HepG2 (cell line): Measurements from ENCODE around the gene MSI2. TPM values are rescaled to one million over a fixed set of nuclear protein-coding genes. Genes with fewer than 3 reads are reported as not detected.

Experiments used
- ATAC-seq: fragments of 200-7000 bp; cut with Tn5 transposase; 3 replicates; pipeline ENCODE4 v1.9.1; 2020; ENCODE audit warnings: mild to moderate bottlenecking, moderate library complexity
- BruUV-seq: library from RNA; stranded (reverse); fragments of 400-500 nt; replicated peaks from 2 replicates; lab custom pipeline; 2021; lab: Mats Ljungman, UMichigan
- CTCF ChIA-PET: fragments of 300-600 bp; formaldehyde crosslinking; extraction: SDS; loops from one replicate; lab custom pipeline; 2021; ENCODE audit warnings: low total read pairs, inconsistent platforms, low intra/inter-chr PET ratio; lab: Yijun Ruan, JAX
- POLR2A ChIA-PET: fragments of 350-600 bp; sonication (Branson Sonifier 250); formaldehyde crosslinking; loops from one replicate; lab custom pipeline; 2020; ENCODE audit warnings: antibody characterized with exemption, inconsistent platforms; lab: Yijun Ruan, JAX
- DNase-seq: peaks from one replicate; pipeline ENCODE4 v3.0.0-alpha.2; 2015; ENCODE audit warnings: low spot score
- FAIRE-seq: peaks from 3 replicates; lab custom pipeline; 2011; peaks lifted over from hg19 to GRCh38; lab: Jason Lieb, UNC
- H2AFZ ChIP-seq: one replicate; pipeline ENCODE4 v1.6.1; 2011; ENCODE audit warnings: low read length, inconsistent platforms
- H3K27ac ChIP-seq: fragments of 300-600 bp; 3 replicates; pipeline ENCODE4 v1.8.0; 2011; ENCODE audit warnings: mixed run types, mild to moderate bottlenecking, mixed read lengths, low read length, inconsistent platforms; ENCODE audit not compliant: insufficient read depth; ENCODE audit errors: extremely low read length
- H3K27me3 ChIP-seq, 2 experiments: fragments of 200-600 bp in 1 of 2; 2 replicates in 1 of 2; 3 replicates in 1 of 2; pipeline versions ENCODE4 v1.6.0 to v1.8.0; 2011; ENCODE audit warnings: low read length in 2 of 2, mild to moderate bottlenecking in 2 of 2, moderate library complexity in 2 of 2, inconsistent platforms in 1 of 2; ENCODE audit not compliant: insufficient read depth in 2 of 2, control insufficient read depth in 1 of 2
- H3K36me3 ChIP-seq, 2 experiments: fragments of 200-600 bp in 1 of 2; replicated peaks in 1 of 2; 2 replicates in 1 of 2; 3 replicates in 1 of 2; pipeline versions ENCODE4 v1.5.1 to v1.8.0; 2011; ENCODE audit warnings: low read length in 2 of 2, inconsistent platforms in 1 of 2; ENCODE audit not compliant: insufficient read depth in 2 of 2, control insufficient read depth in 1 of 2
- H3K4me1 ChIP-seq: 2 replicates; pipeline ENCODE4 v1.5.1; 2012; ENCODE audit warnings: low read length, inconsistent platforms; ENCODE audit not compliant: insufficient read depth
- H3K4me2 ChIP-seq: 2 replicates; pipeline ENCODE4 v1.6.0; 2011; ENCODE audit warnings: low read depth, low read length, inconsistent platforms
- H3K4me3 ChIP-seq, 3 experiments: fragments of 200-600 bp in 1 of 3; sonication (generic), shearing (Covaris generic) in 1 of 3; replicated peaks in 1 of 3; 2 replicates each; pipeline ENCODE4 v1.5.1; 2011 to 2016; ENCODE audit warnings: low read length in 3 of 3, inconsistent platforms in 2 of 3, low read depth in 2 of 3, mild to moderate bottlenecking in 2 of 3, control low read depth in 1 of 3, mixed read lengths in 1 of 3; ENCODE audit not compliant: insufficient read depth in 1 of 3
- H3K79me2 ChIP-seq: one replicate; pipeline ENCODE4 v1.6.1; 2011; ENCODE audit warnings: low read length, inconsistent platforms; ENCODE audit not compliant: insufficient read depth
- H3K9ac ChIP-seq: 2 replicates; pipeline ENCODE4 v1.6.0; 2011; ENCODE audit warnings: mild to moderate bottlenecking, low read depth, low read length, inconsistent platforms; ENCODE audit not compliant: insufficient read depth
- H3K9me3 ChIP-seq: 2 replicates; pipeline ENCODE4 v1.5.1; 2012; ENCODE audit warnings: mild to moderate bottlenecking, low read length
- H4K20me1 ChIP-seq: 2 replicates; pipeline ENCODE4 v1.6.0; 2011; ENCODE audit warnings: inconsistent platforms, mild to moderate bottlenecking, low read length, moderate library complexity; ENCODE audit not compliant: insufficient read depth
- CBFB ChIP-seq: sonication (generic); formaldehyde crosslinking; IDR thresholded peaks from 2 replicates; pipeline ENCODE4 v1.4.0; 2020; ENCODE audit warnings: missing genetic modification reagents
- LCORL ChIP-seq, 2 experiments: fragments of 450-650 bp in 1 of 2; sonication (generic) in 1 of 2; formaldehyde crosslinking in 1 of 2; IDR thresholded peaks; 2 replicates each; pipeline versions ENCODE4 v1.5.0 to v1.6.1; 2017 to 2020; ENCODE audit warnings: antibody characterized with exemption in 1 of 2, missing genetic modification reagents in 1 of 2
- NRL ChIP-seq: sonication (generic); formaldehyde crosslinking; IDR thresholded peaks from 2 replicates; pipeline ENCODE4 v1.5.0; 2020; ENCODE audit warnings: missing genetic modification reagents, mild to moderate bottlenecking, moderate library complexity, borderline replicate concordance
- REXO4 ChIP-seq: sonication (generic); formaldehyde crosslinking; IDR thresholded peaks from 2 replicates; pipeline ENCODE4 v1.8.0; 2022; ENCODE audit warnings: missing genetic modification reagents, mild to moderate bottlenecking, borderline replicate concordance
- RFX3 ChIP-seq: IDR thresholded peaks from 2 replicates; pipeline ENCODE4 v1.6.1; 2016; ENCODE audit warnings: missing biosample characterization, missing genetic modification reagents
- SALL2 ChIP-seq: sonication (generic); formaldehyde crosslinking; IDR thresholded peaks from 2 replicates; pipeline ENCODE4 v1.8.1; 2023; ENCODE audit warnings: mild to moderate bottlenecking, missing genetic modification reagents, inconsistent platforms
- YEATS2 ChIP-seq: sonication (generic); formaldehyde crosslinking; IDR thresholded peaks from 2 replicates; pipeline ENCODE4 v1.4.0; 2020; ENCODE audit warnings: missing genetic modification reagents, borderline replicate concordance
- ZNF318 ChIP-seq: sonication (generic); formaldehyde crosslinking; IDR thresholded peaks from 2 replicates; pipeline ENCODE4 v1.4.0; 2020; ENCODE audit warnings: mild to moderate bottlenecking, missing genetic modification reagents
- ZNF547 ChIP-seq: sonication (generic); formaldehyde crosslinking; IDR thresholded peaks from 2 replicates; pipeline ENCODE4 v1.5.1; 2020; ENCODE audit warnings: mild to moderate bottlenecking, missing genetic modification reagents
- WGBS: methylation state at CpG from one replicate; pipeline ENCODE4 v1.1.6; 2017; ENCODE audit warnings: low lambda C conversion rate; 5-methylcytosine and 5-hydroxymethylcytosine counted together
- in situ Hi-C: cut with HindIII; loops from 2 replicates; pipeline ENCODE4 v1.10.0; 2017; ENCODE audit warnings: low pct_unique_long_range_greater_than_20kb; ENCODE audit not compliant: extremely low pct_ligation_motif_present
- intact Hi-C: fragments of 100-400 bp; cut with micrococcal nuclease; formaldehyde crosslinking; loops from one replicate; pipeline ENCODE4 v1.10.0; 2022; ENCODE audit not compliant: unreplicated experiment
- polyA plus RNA-seq, 8 experiments: library from polyadenylated mRNA; depleted of rRNA in 3 of 8; stranded (reverse) in 7 of 8; unstranded in 1 of 8; fragments of >200 nt; fragmentation: Illumina TruSeq in 4 of 8; extraction: Trizol in 4 of 8; gene quantifications; 2 replicates each; pipeline versions ENCODE4 v1.2.1 to v1.2.3, GENCODE V29; 2011 to 2016; ENCODE audit warnings: low read depth in 4 of 8, missing spikeins in 1 of 8, mixed read lengths in 1 of 8; ENCODE audit not compliant: insufficient read depth in 1 of 8
- total RNA-seq, 5 experiments: library from RNA; depleted of rRNA; stranded (reverse); fragments of >200 nt; fragmentation: Illumina TruSeq; extraction: Trizol; gene quantifications; 2 replicates each; pipeline ENCODE4 v1.2.3, GENCODE V29; 2016; ENCODE audit warnings: low read depth in 1 of 5

MSI2 gene
- total and polyA plus RNA-seq, 2 of the 13 experiments (the other 11 are each of a cell fraction or from before 2014, with no cell fraction given), result 77.5 to 78.4 TPM

DNA sequence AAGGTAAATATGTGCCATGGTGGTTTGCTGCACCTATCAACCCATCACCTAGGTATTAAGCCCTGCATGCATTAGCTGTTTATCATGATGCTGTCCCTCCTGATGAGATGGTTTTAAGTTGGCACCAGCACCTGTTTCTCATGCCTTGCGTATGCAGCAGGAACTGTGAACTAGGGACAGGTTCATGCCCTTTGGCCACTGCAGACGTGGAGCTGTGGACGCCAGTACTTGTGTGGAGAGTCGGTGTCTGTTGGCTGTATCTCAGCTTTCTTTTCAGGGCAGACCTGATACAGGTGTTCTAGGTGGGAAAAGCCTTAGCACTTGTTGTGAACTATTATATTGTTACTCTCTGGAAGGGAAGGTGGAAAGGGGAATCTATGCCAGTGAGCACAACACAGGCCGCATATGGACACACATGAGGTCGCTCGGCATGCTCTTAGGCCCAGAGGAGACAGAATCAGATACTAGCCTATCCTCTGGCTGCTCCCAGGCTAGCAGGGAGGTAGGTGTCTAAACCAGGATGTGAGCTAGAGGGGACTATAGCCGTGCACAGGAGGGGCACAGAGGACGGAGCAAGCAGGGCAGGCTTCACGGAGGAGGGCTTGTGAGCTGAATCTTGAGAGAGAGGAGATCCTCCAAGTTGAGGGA, 22.5 kb downstream of the MSI2 start:
- Histone ChIP-seq H3K36me3 (peaks cover 42 to 74% of the 10 kb centered on the region in 2 experiments), H4K20me1 (peaks cover 14% of the 10 kb centered on the region), H3K4me2 (no peak overlapping the region), H3K4me1 (peaks cover 18% of the 10 kb centered on the region), H3K9me3 (no peaks in the 10 kb centered on the region), H3K9ac (no peak overlapping the region), H2AFZ (no peak overlapping the region), H3K4me3 (no peak overlapping the region), H3K79me2 (peaks cover 29% of the 10 kb centered on the region), H3K27ac (no peak overlapping the region), H3K27me3 (no peaks in the 10 kb centered on the region)
- in situ Hi-C loops, result no loop called here
- no peak for DNase-seq
- CTCF ChIA-PET, result no interaction called here
- WGBS, result 95% methylated on average over 10 of the region's 10 CpGs
- peak; percentile 48; the same call in 1 of the 2 replicates for TF ChIP-seq NRL (CRISPR knock-in tag)
- no peak for TF ChIP-seq CBFB
- no peak for TF ChIP-seq YEATS2 (CRISPR knock-in tag)
- TF ChIP-seq ZNF547 (CRISPR knock-in tag), result no peak
- TF ChIP-seq REXO4 (CRISPR knock-in tag), result no peak
- FAIRE-seq, result no peak
- intact Hi-C loops, result no loop called here
- POLR2A ChIA-PET, result no interaction called here
- no TSS peak for BruUV-seq
- ATAC-seq, result no peak

- Histone ChIP-seq H3K27me3 (no peaks in the 10 kb centered on the region), H3K79me2 (peaks cover 31% of the 10 kb centered on the region), H3K4me1 (peaks cover 18% of the 10 kb centered on the region), H3K4me2 (no peak overlapping the region), H3K27ac (no peak overlapping the region), H3K36me3 (peaks cover 38 to 69% of the 10 kb centered on the region in 2 experiments), H2AFZ (no peak overlapping the region), H3K9ac (no peak overlapping the region), H3K4me3 (no peak overlapping the region), H3K9me3 (no peaks in the 10 kb centered on the region), H4K20me1 (peaks cover 10% of the 10 kb centered on the region)
- ChIA-PET CTCF (no interaction called here), POLR2A (no interaction called here)
- no TSS peak for BruUV-seq
- ATAC-seq (no peak), FAIRE-seq (no peak), DNase-seq (no peak)
- 95% methylated on average over 3 of the region's 3 CpGs for WGBS
- intact Hi-C loops, result no loop called here
- in situ Hi-C loops, result no loop called here
- no peak for TF ChIP-seq SALL2 (CRISPR knock-in tag)
- TF ChIP-seq LCORL (IDR thresholded peaks at IDR 0.05), result no peak
- no peak for TF ChIP-seq LCORL (CRISPR knock-in tag; IDR thresholded peaks at IDR 0.05)
- TF ChIP-seq ZNF318 (CRISPR knock-in tag), result no peak
- TF ChIP-seq RFX3 (CRISPR knock-in tag), result no peak
Observed at GRCh38 chr17:57279432-57279831, 23.1 kb downstream of the MSI2 start.
